Mesothelial cell of epicardium (in vitro differentiated cells): ENCODE data around the gene GATC. TPM values are rescaled to one million over a fixed set of nuclear protein-coding genes. Genes with fewer than 3 reads are reported as not detected.

Experiments
- DNase-seq, 2 experiments: peaks; one replicate each; pipeline ENCODE4 v3.0.0; 2021; ENCODE audit warnings: low spot score in 2 of 2; ENCODE audit not compliant: unreplicated experiment in 2 of 2
- H3K27ac Mint-ChIP-seq: 2 replicates; pipeline ENCODE4 v1.8.0; 2021; ENCODE audit warnings: mixed read lengths
- H3K27me3 Mint-ChIP-seq: 2 replicates; pipeline ENCODE4 v1.8.0; 2021; ENCODE audit warnings: low read depth, mixed read lengths
- H3K36me3 Mint-ChIP-seq: 2 replicates; pipeline ENCODE4 v1.8.0; 2021; ENCODE audit warnings: mixed read lengths
- H3K4me1 Mint-ChIP-seq: 2 replicates; pipeline ENCODE4 v1.8.0; 2021; ENCODE audit warnings: mixed read lengths
- H3K4me3 Mint-ChIP-seq: 2 replicates; pipeline ENCODE4 v1.8.0; 2021; ENCODE audit warnings: mild to moderate bottlenecking, moderate library complexity, mixed read lengths
- H3K9me3 Mint-ChIP-seq: 2 replicates; pipeline ENCODE4 v1.8.0; 2021; ENCODE audit warnings: mixed read lengths
- CTCF ChIP-seq: fragments of 200-600 bp; sonication (generic); IDR thresholded peaks from one replicate; pipeline ENCODE4 v1.5.0; 2021; ENCODE audit warnings: antibody characterized with exemption; ENCODE audit not compliant: unreplicated experiment
- total RNA-seq: library from RNA; stranded (reverse); gene quantifications from 3 replicates; pipeline ENCODE4 v1.2.1, GENCODE V29; 2021

The GATC gene
- total RNA-seq, 1 donor from 2014 or later = 30.8 TPM

- no peak for DNase-seq
- H3K9me3 Mint-ChIP-seq = no peaks in the 10 kb centered on the region
- H3K4me1 Mint-ChIP-seq = peaks cover 22% of the 10 kb centered on the region
- H3K27ac Mint-ChIP-seq = no peak overlapping the region
- H3K36me3 Mint-ChIP-seq = peaks cover 8% of the 10 kb centered on the region
- no peak overlapping the region for H3K4me3 Mint-ChIP-seq
- no peaks in the 10 kb centered on the region for H3K27me3 Mint-ChIP-seq
- no peak for TF ChIP-seq CTCF
Observed at GRCh38 chr12:120490325-120490724, 44.1 kb downstream of the GATC start.

GRCh38 chr12:120490833-120491512 lies 44.7 kb downstream of the GATC start:
- no peak for DNase-seq
- Mint-ChIP-seq H3K4me3 (no peak overlapping the region), H3K27me3 (no peaks in the 10 kb centered on the region), H3K4me1 (peaks cover 23% of the 10 kb centered on the region), H3K9me3 (no peaks in the 10 kb centered on the region), H3K27ac (no peak overlapping the region), H3K36me3 (peaks cover 8% of the 10 kb centered on the region)
- no peak for TF ChIP-seq CTCF

GRCh38 chr12:120495186-120495730 lies 49.0 kb downstream of the GATC start:
- H3K4me3 Mint-ChIP-seq = peak overlapping the region; percentile 89
- H3K9me3 Mint-ChIP-seq = no peaks in the 10 kb centered on the region
- peaks cover 29% of the 10 kb centered on the region for H3K4me1 Mint-ChIP-seq
- peaks cover 8% of the 10 kb centered on the region for H3K36me3 Mint-ChIP-seq
- H3K27me3 Mint-ChIP-seq = no peaks in the 10 kb centered on the region
- no peak for DNase-seq
- peak overlapping the region; percentile 96 for H3K27ac Mint-ChIP-seq
- no peak for TF ChIP-seq CTCF

- Mint-ChIP-seq H3K36me3 (peaks cover 14% of the 10 kb centered on the region), H3K27me3 (no peaks in the 10 kb centered on the region), H3K4me3 (peak within 1 kb of the TSS; percentile 89), H3K27ac (peak within 1 kb of the TSS; percentile 96), H3K9me3 (no peaks in the 10 kb centered on the region), H3K4me1 (peaks cover 29% of the 10 kb centered on the region)
- DNase-seq = peak; percentile 92 to 99
- TF ChIP-seq CTCF = no peak
Observed at GRCh38 chr12:120495731-120496412, 49.6 kb downstream of the GATC start, which contains the start of gene DYNLL1. Gene DYNLL1 (plus strand): TSS chr12:120496113. CDS start chr12:120496422, 309 bp downstream.

GRCh38 chr12:120496413-120497340 lies 50.4 kb downstream of the GATC start:
- peaks cover 14% of the 10 kb centered on the region for H3K36me3 Mint-ChIP-seq
- TF ChIP-seq CTCF = no peak
- peak overlapping the region; percentile 89 for H3K4me3 Mint-ChIP-seq
- H3K4me1 Mint-ChIP-seq = peaks cover 29% of the 10 kb centered on the region
- H3K9me3 Mint-ChIP-seq = no peaks in the 10 kb centered on the region
- peak overlapping the region; percentile 96 for H3K27ac Mint-ChIP-seq
- H3K27me3 Mint-ChIP-seq = no peaks in the 10 kb centered on the region
- DNase-seq = peak; percentile 21 to 61
